ENCODE measurements around the gene BUB1B.
A peak's percentile ranks its signal among the peaks of the same experiment; 100 is the strongest.

BUB1B gene

GRCh38 chr15:40175160-40175559 lies 14.3 kb downstream of the BUB1B start:
- FAIRE-seq (no peak), DNase-seq (ENCODE audit: insufficient read length, low spot score) (no peak)

GRCh38 chr15:40182358-40183029 lies 21.6 kb downstream of the BUB1B start:
- FAIRE-seq (no peak), DNase-seq (ENCODE audit: insufficient read length, low spot score) (no peak)

- FAIRE-seq (no peak), DNase-seq (ENCODE audit: insufficient read length, low spot score) (no peak)
Observed at GRCh38 chr15:40183636-40184463, 23.0 kb downstream of the BUB1B start.

- peak; percentile 11 for DNase-seq (ENCODE audit: insufficient read length, low spot score)
- FAIRE-seq = no peak
Observed at GRCh38 chr15:40190591-40190990, 29.7 kb downstream of the BUB1B start.

- DNase-seq (ENCODE audit: insufficient read length, low spot score) (no peak), FAIRE-seq (no peak)
Observed at GRCh38 chr15:40192942-40193341, 32.1 kb downstream of the BUB1B start.

- DNase-seq (ENCODE audit: insufficient read length, low spot score) (no peak), FAIRE-seq (no peak)
Observed at GRCh38 chr15:40197434-40197833, 36.6 kb downstream of the BUB1B start.

GRCh38 chr15:40198355-40199085 lies 37.7 kb downstream of the BUB1B start:
- no peak for FAIRE-seq
- no peak for DNase-seq (ENCODE audit: insufficient read length, low spot score)

GRCh38 chr15:40204100-40204499 lies 43.2 kb downstream of the BUB1B start:
- FAIRE-seq (no peak), DNase-seq (ENCODE audit: insufficient read length, low spot score) (no peak)

- DNase-seq (ENCODE audit: insufficient read length, low spot score) (peak; percentile 52), FAIRE-seq (peak; percentile 28)
Observed at GRCh38 chr15:40217166-40217824, 56.4 kb downstream of the BUB1B start.

GRCh38 chr15:40219801-40220200 lies 58.9 kb downstream of the BUB1B start:
- no peak for DNase-seq (ENCODE audit: insufficient read length, low spot score)
- no peak for FAIRE-seq

- FAIRE-seq (no peak), DNase-seq (ENCODE audit: insufficient read length, low spot score) (no peak)
Observed at GRCh38 chr15:40222131-40222530, 61.3 kb downstream of the BUB1B start.

GRCh38 chr15:40226736-40227135 lies 65.9 kb downstream of the BUB1B start:
- FAIRE-seq = no peak
- no peak for DNase-seq (ENCODE audit: insufficient read length, low spot score)

GRCh38 chr15:40229316-40229715 lies 68.4 kb downstream of the BUB1B start:
- no peak for FAIRE-seq

GRCh38 chr15:40229956-40230355 lies 69.1 kb downstream of the BUB1B start:
- no peak for FAIRE-seq
- DNase-seq (ENCODE audit: insufficient read length, low spot score) = no peak

More at GRCh38 chr15:40229316-40229715, 68.4 kb downstream of the BUB1B start:
- no peak for DNase-seq (ENCODE audit: insufficient read length, low spot score)

GRCh38 chr15:40232625-40233070 lies 71.8 kb downstream of the BUB1B start:
- no peak for FAIRE-seq

GRCh38 chr15:40233727-40234577 lies 73.1 kb downstream of the BUB1B start:
- DNase-seq (ENCODE audit: insufficient read length, low spot score) (no peak), FAIRE-seq (no peak)

More at GRCh38 chr15:40232625-40233070, 71.8 kb downstream of the BUB1B start:
- DNase-seq (ENCODE audit: insufficient read length, low spot score) = no peak

GRCh38 chr15:40234783-40235182 lies 73.9 kb downstream of the BUB1B start:
- FAIRE-seq = no peak
- no peak for DNase-seq (ENCODE audit: insufficient read length, low spot score)

- DNase-seq (ENCODE audit: insufficient read length, low spot score) (no peak), FAIRE-seq (no peak)
Observed at GRCh38 chr15:40235201-40235885, 74.5 kb downstream of the BUB1B start.
